Urothelium cell line (cell line): Measurements from ENCODE around the gene LIMS1.
A peak's percentile ranks its signal among the peaks of the same experiment; 100 is the strongest.
"Not testable (repeated sequence)": the region's sequence is repeated elsewhere in the genome, so short reads cannot be mapped to it uniquely, and the experiment has no call there.

Source experiments
- DNase-seq: peaks from one replicate; pipeline ENCODE4 v3.0.0; 2011; ENCODE audit warnings: low spot score, mixed read lengths
- FAIRE-seq: peaks from 2 replicates; lab custom pipeline; 2011; peaks lifted over from hg19 to GRCh38; lab: Jason Lieb, UNC

Gene LIMS1

DNA sequence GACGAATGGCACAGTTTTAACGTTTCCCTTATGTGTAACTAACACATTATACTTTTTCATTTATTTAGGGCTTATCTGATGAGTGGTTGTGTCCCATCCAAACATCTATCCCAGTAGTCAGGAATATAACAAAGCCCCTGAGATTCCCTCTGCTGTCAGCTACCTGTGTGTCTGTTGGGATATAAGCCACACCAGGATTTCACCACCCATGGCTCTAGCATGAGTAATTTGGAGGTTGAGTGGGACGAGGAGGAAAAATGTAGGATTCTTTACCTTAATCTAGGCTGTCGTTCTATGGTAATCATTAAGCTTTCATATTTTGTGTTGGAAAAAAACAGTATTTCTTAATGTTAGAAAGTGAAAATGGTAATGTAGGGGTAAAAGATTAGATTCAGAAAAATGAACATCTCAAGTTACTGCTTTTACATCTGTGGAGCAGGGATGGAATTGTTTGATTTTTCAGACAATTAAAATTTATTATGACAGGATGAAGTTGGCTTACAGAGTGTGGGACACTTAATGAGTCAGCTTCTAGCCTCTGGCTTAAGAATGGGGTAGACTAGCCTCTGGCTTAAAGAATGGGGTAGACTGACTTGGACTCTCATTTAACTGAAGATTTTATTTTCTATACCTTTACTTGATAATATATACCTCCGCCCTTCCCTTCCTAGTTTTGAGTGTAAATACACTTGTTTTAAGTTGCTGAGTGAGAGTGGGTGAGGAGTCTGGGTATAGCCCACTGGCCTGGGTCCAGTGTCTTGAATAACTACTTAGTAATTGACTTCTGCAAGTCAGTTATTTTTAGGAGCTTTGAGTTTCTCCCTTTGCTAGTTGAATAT, 96.5 kb downstream of the LIMS1 start:
- FAIRE-seq (no peak), DNase-seq (no peak)

DNA sequence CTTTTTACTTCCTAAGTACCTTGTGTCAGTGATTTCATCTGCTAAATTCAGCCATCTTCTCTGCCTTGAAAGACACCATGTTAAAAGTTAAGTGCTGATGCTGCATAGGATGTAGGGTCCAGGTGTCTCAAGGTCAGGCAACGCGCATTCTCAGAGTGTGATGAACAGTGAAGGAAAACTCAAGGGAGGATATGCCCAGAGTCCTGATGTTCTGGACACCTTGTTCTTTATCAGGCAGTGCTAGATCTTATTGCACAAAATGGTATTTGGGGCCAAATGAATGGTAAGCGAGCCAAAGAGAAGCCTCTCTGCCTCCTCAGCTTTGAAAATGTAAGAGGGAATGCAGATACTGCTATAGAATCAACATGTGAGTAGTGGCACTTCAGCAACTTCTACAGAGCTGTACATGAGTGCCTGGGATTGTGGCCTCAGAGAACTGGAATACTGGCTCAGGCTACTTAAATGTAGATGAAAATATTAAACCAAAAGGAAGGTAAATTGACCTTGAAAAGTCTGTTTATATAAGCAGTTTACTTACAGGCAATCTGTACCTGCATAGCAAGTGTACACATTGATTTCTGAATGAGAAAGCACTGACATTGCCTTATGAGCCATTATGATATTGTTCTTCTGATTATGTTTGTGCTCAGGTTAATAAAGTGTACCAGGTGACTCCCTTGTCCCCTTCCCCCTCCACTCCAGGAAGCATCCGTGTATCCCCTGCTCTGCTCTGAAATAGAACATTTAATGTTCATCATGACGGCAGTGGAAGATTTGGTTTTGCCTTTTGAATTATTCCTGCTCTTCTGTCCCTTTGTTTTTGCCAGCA, 98.3 kb downstream of the LIMS1 start:
- no peak for FAIRE-seq
- no peak for DNase-seq

DNA sequence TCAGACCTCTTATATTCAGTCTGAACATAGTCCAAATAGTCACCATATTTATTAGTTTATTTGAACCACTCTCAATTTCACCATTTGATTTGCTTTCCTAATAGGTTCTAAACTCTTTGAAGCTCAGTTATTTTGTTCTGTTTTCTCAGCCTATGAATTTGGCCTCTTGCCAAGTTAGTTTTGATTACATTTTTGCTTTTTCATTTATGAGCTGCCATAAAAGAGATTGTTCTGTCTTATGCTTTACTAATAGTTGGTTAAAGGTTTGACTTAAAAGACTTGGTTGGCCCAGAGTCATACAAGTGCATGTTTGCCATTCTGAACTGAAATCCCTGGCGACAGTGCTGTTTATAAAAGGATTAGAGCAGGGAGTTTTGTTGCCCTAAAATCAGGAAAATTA, 99.1 kb downstream of the LIMS1 start:
- FAIRE-seq (no peak), DNase-seq (no peak)

DNA sequence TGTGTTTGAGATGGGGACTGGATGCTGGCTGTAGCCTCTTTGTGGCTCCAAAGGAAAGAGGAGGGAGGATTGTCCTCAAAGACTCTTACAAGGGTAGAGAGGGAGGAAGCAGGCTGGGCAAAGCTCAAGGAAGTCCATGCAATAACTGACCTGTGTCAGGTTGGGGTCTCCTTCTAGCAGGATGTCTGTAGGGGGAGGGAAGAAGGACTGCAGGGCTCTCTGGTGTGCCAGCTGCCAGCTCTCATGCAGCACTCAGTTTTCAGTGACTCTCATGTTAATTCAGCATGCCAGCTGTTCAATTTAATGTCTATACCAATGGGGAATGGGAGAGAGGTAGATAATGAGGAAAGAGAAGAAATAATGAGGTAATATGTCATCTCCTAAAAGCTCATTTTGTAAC, 99.7 kb downstream of the LIMS1 start:
- DNase-seq (no peak), FAIRE-seq (no peak)

DNA sequence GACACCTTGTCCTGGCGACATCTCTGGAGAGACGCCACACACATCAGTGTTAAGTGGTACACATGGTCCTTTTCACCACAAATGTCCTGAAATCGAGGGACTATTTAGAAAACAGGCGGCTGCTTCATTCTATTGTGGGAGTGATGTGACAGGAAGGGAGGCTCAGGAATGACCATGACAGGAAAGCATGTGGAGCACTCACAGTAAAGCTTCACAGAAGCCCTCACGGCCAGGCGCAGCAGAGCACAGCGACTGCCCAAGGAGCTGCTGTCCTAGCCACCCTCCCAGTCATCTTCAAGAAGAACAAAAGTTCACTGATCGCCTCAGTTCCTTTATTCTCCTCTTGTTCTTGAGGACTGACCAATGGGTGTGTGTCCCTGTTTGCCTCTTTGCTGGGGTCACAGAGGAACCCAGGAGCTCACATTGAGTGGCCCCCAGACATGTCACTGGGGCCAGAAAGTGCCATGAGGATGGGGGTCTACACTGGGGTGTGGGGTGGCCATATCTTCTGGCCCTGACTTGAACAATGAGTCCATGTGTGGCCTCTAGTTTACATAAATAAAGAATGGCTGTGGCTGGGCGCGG, 100.4 kb downstream of the LIMS1 start:
- DNase-seq, result no peak
- no peak for FAIRE-seq

DNA sequence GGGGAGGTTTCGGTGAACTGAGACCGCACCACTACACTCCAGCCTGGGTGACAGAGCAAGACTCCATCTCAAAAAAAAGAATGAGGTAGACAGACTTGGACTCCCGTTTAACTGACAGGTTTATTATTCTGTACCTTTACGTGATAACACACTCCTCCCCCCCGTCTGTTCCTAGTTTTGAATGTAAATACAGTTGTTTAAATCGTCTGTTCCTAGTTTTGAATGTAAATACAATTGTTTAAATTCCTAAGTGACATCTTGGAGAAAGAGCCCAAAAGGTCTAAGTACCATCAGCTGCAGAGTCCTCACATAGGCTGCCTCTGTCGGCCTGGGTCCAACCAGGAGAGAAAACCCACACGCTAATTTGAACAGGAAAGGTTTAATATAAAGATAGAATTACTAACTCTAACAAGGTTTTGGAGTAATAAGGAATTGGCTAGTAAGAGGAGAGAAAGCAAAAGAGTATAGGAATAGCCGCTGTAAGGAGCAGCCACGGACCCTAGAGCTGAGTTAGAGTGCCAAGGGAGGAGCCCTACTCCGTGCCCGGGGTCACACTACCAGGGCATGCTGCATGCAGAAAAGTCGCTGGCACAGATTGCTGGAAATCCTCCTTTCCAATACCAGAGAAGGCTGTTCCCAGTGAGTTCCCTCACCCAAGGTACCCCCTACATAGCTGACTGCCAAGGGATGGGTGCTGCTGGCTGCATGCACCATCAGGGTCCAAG, 101.5 kb downstream of the LIMS1 start:
- DNase-seq (no peak), FAIRE-seq (no peak)

DNA sequence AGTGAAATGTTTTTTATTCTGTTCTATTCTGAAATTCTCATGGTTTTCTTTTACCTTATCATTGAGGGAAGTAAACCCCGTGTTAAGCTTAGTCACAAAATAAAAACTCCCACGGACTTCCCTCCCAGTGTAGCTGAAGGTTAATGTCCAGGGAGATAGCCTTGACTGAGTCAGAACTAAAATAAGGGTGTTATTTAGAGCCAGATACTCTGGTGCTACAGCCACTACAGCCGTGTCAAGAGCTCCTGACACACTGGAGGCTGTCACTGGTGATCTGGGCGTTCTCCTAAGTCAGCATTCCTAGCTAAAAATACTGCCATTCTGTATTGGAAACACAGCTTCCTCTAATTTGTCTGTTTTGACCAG, 103.0 kb downstream of the LIMS1 start:
- FAIRE-seq (no peak), DNase-seq (no peak)

DNA sequence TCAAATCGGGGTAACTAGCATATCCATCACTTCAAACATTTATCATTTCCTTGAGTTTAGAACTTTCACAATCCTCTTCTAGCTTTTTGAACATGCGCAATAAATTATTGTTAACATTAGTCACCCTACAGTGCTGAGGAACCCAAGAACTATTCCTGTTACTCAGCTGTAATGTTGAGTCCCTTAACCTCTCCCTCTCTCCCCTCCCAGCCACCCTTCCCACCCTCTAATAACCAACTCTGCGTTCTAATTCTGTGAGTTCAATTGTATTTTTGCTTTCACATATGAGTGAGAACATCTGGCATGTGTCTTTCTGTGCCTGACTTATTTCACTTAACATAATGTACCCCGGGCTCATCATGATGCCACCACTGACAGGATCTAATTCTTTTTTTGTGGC, 106.5 kb downstream of the LIMS1 start:
- no peak for FAIRE-seq
- DNase-seq, result peak; percentile 39

DNA sequence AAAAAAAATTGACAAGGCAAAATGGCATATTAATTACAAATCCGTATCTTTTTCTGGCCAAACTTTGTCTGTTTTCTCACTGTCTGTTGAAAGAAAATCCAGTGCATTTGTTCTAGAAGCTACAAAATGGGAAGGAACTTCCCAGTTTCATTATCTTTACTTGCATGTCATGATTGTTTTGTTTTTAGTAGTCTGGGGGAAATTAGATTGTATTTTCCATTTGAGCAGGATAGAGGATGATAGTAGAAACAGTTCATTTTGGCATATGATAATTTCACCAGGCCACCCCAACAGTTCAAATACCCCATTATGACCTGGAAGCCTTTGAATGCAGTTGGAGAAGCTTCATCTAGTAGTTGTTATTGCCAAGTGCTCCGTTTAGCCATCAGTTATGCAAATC, 107.5 kb downstream of the LIMS1 start:
- DNase-seq, result no peak
- FAIRE-seq, result no peak

DNA sequence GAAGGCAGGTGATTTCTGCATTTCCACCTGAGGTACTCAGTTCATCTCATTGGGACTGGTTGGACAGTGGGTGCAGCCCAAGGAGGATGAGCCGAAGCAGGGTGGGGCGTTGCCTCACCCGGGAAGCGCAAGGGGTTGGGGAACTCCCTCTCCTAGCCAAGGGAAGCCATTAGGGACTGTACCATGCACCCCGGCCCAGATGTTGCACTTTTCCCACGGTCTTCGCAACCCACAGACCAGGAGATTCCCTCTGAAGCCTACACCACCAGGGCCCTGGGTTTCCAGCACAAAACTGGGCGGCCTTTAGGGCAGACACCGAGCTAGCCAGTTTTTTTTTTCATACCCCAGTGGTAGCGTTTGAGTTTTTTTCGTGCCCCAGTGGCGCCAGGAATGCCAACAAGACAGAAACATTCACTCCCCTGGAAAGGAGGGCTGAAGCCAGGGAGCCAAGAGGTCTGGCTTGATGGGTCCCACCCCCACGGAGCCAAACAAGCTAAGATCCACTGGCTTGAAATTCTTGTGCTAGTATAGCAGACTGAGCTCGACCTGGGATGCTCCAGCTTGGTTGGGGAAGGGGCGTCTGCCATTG, 109.1 kb downstream of the LIMS1 start:
- no peak for DNase-seq
- FAIRE-seq, result no peak

DNA sequence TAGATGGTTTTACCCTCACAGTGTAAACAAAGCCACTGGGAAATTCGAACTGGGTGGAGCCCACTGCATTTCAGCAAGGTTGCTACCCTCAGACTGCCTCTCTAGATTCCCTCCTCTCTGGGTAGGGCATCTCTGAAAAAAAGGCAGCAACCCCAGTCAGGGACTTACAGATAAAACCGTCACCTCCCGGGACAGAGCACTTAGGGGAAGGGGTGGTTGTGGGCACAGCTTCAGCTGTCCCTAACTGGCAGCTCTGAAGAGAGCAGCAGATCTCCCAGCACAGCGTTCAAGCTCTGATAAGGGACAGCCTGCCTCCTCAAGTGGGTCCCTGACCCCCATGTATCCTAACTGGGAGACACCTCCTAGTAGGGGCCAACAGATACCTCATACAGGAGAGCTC, 109.6 kb downstream of the LIMS1 start:
- FAIRE-seq, DNase-seq: not testable (repeated sequence)

DNA sequence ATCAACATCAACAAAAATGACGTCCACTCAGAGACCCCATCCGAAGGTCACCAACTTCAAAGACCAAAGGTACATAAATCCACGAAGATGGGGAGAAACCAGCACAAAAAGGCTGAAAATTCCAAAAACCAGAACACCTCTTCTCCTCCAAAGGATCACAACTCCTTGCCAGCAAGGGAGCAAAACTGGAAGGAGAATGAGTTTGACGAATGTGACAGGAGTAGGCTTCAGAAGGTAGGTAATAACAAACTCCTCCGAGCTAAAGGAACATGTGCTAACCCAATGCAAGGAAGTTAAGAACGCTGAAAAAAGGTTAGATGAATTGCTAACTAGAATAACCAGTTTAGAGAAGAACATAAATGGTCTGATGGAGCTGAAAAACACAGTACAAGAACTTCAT, 110.2 kb downstream of the LIMS1 start:
- DNase-seq, FAIRE-seq: not testable (repeated sequence)

DNA sequence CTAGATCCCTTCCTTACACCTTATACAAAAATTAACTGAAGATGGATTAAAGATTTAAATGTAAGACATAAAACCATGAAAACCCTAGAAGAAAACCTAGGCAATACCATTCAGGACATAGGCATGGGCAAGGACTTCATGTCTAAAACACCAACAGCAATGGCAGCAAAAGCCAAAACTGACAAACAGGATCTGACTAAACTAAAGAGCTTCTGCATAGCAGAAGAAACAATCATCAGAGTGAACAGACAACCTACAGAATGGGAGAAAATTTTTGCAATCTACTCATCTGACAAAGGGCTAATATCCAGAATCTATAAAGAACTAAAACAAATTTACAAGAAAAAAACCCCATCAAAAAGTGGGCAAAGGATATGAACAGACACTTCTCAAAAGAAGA, 114.5 kb downstream of the LIMS1 start:
- not testable (repeated sequence) for DNase-seq, FAIRE-seq

DNA sequence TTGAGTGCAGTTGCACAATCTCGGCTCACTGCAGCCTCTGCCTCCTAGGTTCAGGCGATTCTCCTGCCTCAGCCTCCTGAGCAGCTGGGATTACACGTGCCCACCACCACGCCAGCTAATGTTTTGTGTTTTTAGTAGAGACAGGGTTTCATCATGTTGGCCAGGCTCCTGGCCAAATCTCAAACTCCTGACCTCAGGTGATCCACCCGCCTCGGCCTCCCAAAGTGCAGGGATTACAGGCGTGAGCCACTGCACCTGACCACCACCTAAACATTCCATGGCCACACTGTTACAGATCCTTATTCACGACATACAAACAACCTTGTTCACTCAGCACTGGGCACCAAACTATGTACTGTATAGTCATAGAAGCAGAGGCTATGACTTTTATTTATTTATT, 116.2 kb downstream of the LIMS1 start:
- FAIRE-seq, DNase-seq: not testable (repeated sequence)

DNA sequence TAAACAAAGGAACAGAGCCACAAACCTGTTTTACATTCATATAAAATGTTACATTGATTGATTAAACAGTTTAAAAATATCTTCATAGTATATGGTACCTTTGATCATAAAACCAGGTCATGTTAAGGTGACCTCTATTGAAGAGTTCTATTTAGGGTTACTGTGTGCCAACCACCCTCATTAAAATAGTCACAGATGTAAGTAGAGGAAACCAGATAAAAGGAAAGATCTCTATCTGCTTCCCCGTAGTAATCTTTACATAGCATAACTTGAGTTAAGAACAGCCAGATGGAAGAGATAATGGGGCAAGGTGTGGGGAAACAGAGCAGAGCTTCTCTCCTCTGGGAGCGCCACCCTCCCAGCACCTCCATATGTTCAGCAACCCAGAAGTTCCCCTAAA, 117.2 kb downstream of the LIMS1 start:
- not testable (repeated sequence) for DNase-seq, FAIRE-seq

DNA sequence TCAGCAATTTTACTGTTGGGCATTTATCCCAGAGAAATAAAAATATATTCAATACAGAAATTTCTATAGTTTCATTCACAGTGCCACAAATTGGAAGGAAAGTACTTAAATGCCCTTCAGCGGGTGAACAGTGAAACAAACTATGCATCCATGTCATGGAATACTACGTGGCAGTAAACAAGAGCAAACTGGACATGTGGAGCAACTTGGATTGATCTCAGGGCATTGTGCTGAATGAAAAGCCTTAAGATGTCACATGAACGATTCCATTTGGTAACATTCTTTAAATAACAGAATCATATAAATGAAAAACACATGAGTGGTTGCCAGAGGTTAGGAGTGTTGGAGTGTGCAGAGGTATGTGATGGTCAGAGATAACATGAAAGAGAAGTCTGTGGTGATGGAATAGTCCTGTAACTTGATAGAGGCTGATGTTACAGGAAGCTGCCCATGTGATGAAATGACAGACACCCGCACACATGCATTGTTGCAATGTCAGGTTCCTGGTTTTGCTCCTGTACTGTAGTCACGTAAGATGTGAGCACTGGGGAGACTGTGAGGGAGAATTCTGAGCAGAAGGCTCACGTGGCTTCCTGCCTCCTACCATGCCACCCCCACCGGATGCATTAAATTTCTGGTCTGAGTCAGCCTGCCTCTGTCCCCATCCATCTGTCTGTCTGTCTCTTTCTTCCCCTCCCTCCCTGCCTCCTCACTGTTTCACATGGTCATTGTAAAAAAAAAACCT, 118.1 kb downstream of the LIMS1 start:
- not testable (repeated sequence) for FAIRE-seq, DNase-seq

DNA sequence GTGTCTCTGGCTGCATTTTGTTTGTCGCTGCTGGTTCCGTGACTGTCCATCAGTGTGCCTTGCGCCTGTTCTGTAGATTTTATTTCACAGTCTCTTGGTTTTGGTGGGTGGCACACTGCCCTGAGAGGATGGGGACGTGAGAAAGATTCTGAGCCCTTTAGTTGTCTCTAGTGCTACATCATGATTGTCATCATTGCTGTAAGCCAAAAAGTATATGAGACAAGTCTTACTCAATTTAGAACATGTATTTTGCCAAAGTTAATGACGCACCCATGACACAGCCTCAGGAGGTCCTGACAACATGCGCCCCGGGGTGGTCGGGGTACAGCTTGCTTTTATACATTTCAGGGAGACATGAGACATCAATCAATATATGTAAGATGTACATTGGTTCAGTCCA, 119.2 kb downstream of the LIMS1 start:
- not testable (repeated sequence) for FAIRE-seq, DNase-seq

DNA sequence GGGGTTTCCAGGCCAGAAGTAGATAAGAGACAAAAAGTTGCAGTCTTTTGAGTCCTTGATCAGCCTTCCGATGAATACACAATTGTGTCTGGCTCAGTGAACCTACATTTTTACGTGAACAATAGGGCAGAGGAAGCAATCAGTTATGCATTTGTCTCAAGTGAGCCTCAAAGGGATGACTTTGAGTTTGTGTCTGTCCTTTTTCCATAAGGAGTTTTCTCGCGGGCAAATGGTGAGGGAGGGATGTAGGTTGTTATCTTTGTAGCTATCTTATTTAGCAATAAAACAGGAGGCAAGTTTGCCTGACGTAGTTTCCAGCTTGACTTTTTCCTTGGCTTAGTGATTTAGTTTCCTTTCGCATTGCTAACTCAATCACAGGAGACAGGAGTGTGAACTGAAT, 119.6 kb downstream of the LIMS1 start:
- FAIRE-seq, DNase-seq: not testable (repeated sequence)

DNA sequence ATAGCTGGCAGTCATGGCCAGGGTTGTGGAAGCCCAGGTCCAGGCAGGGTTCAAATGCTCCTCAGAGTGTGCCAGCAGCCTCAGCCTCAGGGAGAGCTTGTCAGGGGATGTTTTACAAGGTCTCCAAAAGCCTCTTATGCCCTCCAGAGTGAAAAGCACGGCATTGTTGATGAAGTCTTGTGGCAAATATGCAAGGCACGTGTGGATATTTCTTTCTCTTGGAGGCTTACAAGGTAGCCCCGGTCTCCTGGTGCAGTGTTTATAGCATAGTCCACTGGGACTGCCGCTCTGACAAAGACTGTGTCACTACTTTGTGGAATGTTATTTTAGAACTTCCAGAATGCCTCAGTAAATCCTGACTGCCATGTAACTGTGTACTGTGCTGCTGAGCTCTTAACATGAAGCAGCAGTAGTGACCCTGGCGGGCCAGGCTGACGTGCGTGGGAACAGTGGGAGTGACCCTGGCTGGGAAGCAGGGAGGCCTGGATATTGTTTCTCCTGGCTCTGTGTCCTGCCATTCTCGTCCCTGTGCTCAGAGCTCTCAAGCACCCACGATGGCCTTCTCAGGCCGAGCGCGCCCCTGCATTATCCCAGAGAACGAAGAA, 120.4 kb downstream of the LIMS1 start:
- FAIRE-seq, DNase-seq: not testable (repeated sequence)
